GM21367 (cell line): ENCODE data around the gene HDHD2.

Source experiments
- ATAC-seq: cut with Tn5 transposase; IDR thresholded peaks from one replicate; pipeline ENCODE4 v1.9.1; 2021; ENCODE audit not compliant: unreplicated experiment

The HDHD2 gene

GRCh38 chr18:47067648-47068047, 82.7 kb downstream of the HDHD2 start:
- ATAC-seq = no peak

- ATAC-seq = no peak
Measured at GRCh38 chr18:47063096-47063495, 87.2 kb downstream of the HDHD2 start.

DNA sequence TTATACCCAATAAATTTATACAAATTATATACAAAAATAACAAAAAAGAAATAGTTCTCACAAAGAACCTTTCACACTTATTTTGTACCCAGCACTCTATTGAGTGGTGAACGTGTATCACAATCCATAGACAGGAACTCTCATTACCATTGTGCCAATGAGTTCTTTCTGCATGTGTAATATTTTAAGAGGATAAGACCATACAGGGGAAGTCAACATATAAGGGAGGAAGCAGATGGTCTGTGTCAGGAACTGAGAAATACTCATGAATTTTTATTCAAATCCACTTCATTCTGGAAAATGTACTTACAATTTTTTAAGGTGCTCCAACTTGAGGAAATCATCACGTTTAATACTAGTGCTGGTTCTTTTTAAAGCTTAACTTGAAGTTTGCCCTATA, 87.8 kb downstream of the HDHD2 start:
- no peak for ATAC-seq
